Measurements from ENCODE around the gene ZNF701. TPM values are rescaled to one million over a fixed set of nuclear protein-coding genes. Genes with fewer than 3 reads are reported as not detected.
A peak's percentile ranks its signal among the peaks of the same experiment; 100 is the strongest.
"Not testable (repeated sequence)": the region's sequence is repeated elsewhere in the genome, so short reads cannot be mapped to it uniquely, and the experiment has no call there.

Gene ZNF701
- total RNA-seq, 1 donor from 2014 or later: 22.8 TPM

DNA sequence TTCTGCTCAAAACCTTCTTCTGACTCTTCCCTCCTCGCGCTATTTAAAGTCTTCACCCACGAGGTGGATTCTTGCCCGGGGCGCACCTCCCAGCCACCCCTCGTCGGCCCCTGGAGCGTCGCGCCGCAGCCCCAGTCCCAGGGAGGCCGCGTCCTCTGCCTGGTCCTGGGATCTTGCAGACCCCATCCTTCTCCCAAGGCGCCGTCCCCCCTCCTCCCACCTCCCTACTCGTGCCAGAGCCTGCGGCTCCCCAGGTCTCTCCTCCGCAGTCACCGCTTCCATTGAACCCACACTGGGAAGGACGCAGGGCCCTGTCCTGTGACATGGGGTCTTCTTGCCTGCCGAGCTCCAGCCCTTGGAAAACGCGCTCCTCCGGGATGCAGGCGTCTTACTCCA lies 42.1 kb upstream of the ZNF701 start:
- H3K9me3 Mint-ChIP-seq (ENCODE audit: unreplicated experiment): peaks cover 6% of the 10 kb centered on the region
- H3K4me3 Mint-ChIP-seq (ENCODE audit: unreplicated experiment): peak overlapping the region; percentile 98
- H3K4me1 Mint-ChIP-seq (ENCODE audit: low read depth, unreplicated experiment): no peaks in the 10 kb centered on the region
- H3K36me3 Mint-ChIP-seq (ENCODE audit: unreplicated experiment): peaks cover 7% of the 10 kb centered on the region
- TF ChIP-seq, protein P1, sequence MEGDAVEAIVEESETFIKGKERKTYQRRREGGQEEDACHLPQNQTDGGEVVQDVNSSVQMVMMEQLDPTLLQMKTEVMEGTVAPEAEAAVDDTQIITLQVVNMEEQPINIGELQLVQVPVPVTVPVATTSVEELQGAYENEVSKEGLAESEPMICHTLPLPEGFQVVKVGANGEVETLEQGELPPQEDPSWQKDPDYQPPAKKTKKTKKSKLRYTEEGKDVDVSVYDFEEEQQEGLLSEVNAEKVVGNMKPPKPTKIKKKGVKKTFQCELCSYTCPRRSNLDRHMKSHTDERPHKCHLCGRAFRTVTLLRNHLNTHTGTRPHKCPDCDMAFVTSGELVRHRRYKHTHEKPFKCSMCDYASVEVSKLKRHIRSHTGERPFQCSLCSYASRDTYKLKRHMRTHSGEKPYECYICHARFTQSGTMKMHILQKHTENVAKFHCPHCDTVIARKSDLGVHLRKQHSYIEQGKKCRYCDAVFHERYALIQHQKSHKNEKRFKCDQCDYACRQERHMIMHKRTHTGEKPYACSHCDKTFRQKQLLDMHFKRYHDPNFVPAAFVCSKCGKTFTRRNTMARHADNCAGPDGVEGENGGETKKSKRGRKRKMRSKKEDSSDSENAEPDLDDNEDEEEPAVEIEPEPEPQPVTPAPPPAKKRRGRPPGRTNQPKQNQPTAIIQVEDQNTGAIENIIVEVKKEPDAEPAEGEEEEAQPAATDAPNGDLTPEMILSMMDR (IDR thresholded peaks at IDR 0.05; ENCODE audit: partially characterized antibody, unreplicated experiment): no peak
- peak overlapping the region; percentile 91 for H3K27ac Mint-ChIP-seq (ENCODE audit: unreplicated experiment)
- peak; percentile 39 for DNase-seq
- peaks cover 4% of the 10 kb centered on the region for H3K27me3 Mint-ChIP-seq (ENCODE audit: unreplicated experiment)

DNA sequence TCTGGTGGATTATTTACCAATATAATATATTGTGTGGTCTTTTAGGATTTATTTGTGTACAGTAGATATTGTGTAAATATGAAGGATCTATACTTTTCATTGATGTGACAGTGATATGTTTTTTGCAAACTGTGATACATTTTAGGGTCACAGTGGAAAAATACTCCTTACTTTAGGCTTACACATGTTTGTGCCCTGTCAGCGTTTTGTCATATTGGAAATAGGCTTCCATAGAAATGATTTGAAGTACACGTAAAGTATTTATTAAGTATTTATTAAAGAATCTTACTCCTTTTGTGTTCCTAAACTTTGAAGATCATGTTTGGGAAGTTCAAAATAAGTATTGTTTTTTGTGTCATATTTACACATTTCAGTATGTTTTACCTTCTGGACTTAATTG lies 37.6 kb upstream of the ZNF701 start:
- Mint-ChIP-seq H3K9me3 (ENCODE audit: unreplicated experiment) (peaks cover 11% of the 10 kb centered on the region), H3K4me3 (ENCODE audit: unreplicated experiment) (no peak overlapping the region), H3K27me3 (ENCODE audit: unreplicated experiment) (peaks cover 2% of the 10 kb centered on the region), H3K36me3 (ENCODE audit: unreplicated experiment) (peaks cover 4% of the 10 kb centered on the region), H3K27ac (ENCODE audit: unreplicated experiment) (no peak overlapping the region), H3K4me1 (ENCODE audit: low read depth, unreplicated experiment) (peaks cover 2% of the 10 kb centered on the region)
- TF ChIP-seq, protein P1 (IDR thresholded peaks at IDR 0.05; ENCODE audit: partially characterized antibody, unreplicated experiment): no peak
- no peak for DNase-seq

DNA sequence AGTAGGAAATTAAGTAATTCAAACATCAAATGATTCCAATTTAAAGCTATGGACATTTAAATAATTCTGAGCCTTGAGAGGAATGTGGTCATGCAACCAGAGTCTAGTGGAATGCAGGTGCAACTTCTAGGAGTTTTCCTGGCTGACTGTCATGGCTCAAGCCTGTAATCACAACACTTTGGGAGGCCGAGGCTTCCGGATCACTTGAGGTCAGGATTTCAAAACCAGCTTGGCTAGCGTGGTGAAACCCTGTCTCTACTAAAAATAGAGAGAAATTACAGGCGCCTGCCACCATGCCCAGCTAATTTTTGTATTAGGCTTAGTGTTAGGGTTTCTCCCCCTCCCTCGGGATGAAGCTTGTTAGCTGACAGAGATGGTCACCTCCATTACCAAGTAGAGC lies 36.2 kb upstream of the ZNF701 start:
- peaks cover 6% of the 10 kb centered on the region for H3K9me3 Mint-ChIP-seq (ENCODE audit: unreplicated experiment)
- peaks cover 2% of the 10 kb centered on the region for H3K4me1 Mint-ChIP-seq (ENCODE audit: low read depth, unreplicated experiment)
- TF ChIP-seq, protein P1 (IDR thresholded peaks at IDR 0.05; ENCODE audit: partially characterized antibody, unreplicated experiment): no peak
- no peaks in the 10 kb centered on the region for H3K27me3 Mint-ChIP-seq (ENCODE audit: unreplicated experiment)
- H3K27ac Mint-ChIP-seq (ENCODE audit: unreplicated experiment): no peak overlapping the region
- H3K4me3 Mint-ChIP-seq (ENCODE audit: unreplicated experiment): peak overlapping the region; percentile 90
- H3K36me3 Mint-ChIP-seq (ENCODE audit: unreplicated experiment): no peaks in the 10 kb centered on the region
- no peak for DNase-seq

DNA sequence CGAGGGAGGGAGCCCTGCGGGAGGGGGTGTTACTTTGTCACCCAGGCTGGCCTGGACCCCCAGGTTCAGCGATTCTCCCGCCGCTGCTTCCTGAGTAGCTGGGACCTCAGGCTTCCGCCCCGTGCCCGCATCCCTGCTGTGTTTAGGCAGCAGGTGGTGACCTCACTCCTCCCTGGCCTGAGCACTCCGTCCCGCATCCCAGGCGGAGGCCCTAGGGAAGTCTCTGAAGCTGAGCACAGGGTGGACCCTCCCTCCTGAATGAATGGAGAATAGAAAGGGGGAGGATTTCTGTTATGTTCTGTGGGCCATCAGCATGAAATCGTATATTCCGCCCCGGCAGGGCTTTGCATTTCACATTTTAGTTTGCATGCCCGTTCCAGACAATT lies 34.7 kb upstream of the ZNF701 start:
- H3K9me3 Mint-ChIP-seq (ENCODE audit: unreplicated experiment); H3K36me3 Mint-ChIP-seq (ENCODE audit: unreplicated experiment); H3K4me1 Mint-ChIP-seq (ENCODE audit: low read depth, unreplicated experiment); H3K27me3 Mint-ChIP-seq (ENCODE audit: unreplicated experiment): not testable (repeated sequence)
- peak; percentile 72 for DNase-seq
- H3K4me3 Mint-ChIP-seq (ENCODE audit: unreplicated experiment): peak overlapping the region; percentile 90
- peak overlapping the region; percentile 83 for H3K27ac Mint-ChIP-seq (ENCODE audit: unreplicated experiment)

DNA sequence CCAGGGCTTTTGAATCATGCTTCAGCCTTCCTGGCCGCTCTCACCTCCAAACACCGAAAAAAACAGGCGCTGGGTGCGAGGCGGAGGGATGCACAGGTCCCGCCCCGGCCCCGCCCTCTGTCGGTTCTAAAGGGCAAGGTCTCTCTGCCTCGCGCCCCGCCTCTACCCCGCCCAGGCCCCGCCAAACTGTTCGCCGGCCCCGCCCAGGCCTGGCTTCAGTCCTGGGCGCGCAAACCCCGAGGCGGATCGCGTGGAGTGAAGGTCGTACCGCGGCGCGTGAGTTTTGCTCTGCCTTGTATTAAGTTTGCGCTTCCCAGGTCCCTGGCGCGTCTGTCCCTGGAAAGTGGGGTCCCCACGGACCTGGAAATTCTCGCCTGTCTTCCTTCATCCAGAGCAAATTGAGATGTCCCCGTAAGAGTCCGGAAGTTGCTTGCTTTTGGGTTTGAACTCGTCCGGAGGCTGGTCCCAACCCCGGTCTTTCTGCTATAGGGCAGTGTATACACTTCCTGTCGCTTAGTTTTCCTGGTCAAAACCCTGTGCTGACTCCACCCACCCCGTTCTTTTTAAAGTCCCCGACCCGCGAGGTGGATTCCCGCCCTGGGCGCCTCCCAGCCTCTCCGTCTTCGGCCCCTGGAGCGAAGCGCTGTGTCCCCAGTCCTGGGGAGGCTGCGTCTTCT lies 34.2 kb upstream of the ZNF701 start:
- DNase-seq: peak; percentile 97
- peaks cover 2% of the 10 kb centered on the region for H3K4me1 Mint-ChIP-seq (ENCODE audit: low read depth, unreplicated experiment)
- peak overlapping the region; percentile 90 for H3K4me3 Mint-ChIP-seq (ENCODE audit: unreplicated experiment)
- TF ChIP-seq, protein P1 (IDR thresholded peaks at IDR 0.05; ENCODE audit: partially characterized antibody, unreplicated experiment): peak; percentile 61
- H3K27me3 Mint-ChIP-seq (ENCODE audit: unreplicated experiment): no peaks in the 10 kb centered on the region
- peak overlapping the region; percentile 83 for H3K27ac Mint-ChIP-seq (ENCODE audit: unreplicated experiment)
- no peaks in the 10 kb centered on the region for H3K36me3 Mint-ChIP-seq (ENCODE audit: unreplicated experiment)
- peaks cover 6% of the 10 kb centered on the region for H3K9me3 Mint-ChIP-seq (ENCODE audit: unreplicated experiment)

Measured in glutamatergic neuron (in vitro differentiated cells).